IMR-90 (cell line): Measurements from ENCODE around the gene PRAMEF11. TPM values are rescaled to one million over a fixed set of nuclear protein-coding genes. Genes with fewer than 3 reads are reported as not detected.
"Not testable (repeated sequence)": the region's sequence is repeated elsewhere in the genome, so short reads cannot be mapped to it uniquely, and the experiment has no call there.

ENCODE experiments used
- ATAC-seq: fragments of 200-7000 bp; cut with Tn5 transposase; 2 replicates; pipeline ENCODE4 v1.9.1; 2020; ENCODE audit warnings: low read depth, mild to moderate bottlenecking, moderate library complexity
- BruUV-seq: library from RNA; stranded (reverse); fragments of 400-500 nt; replicated peaks from 2 replicates; lab custom pipeline; 2021; lab: Mats Ljungman, UMichigan
- CTCF ChIA-PET: fragments of 300-600 bp; formaldehyde crosslinking; extraction: SDS; loops from one replicate; lab custom pipeline; 2021; ENCODE audit warnings: antibody characterized with exemption; lab: Yijun Ruan, JAX
- POLR2A ChIA-PET: fragments of 300-600 bp; sonication (Branson Sonifier 250); formaldehyde crosslinking; loops from one replicate; lab custom pipeline; 2022; ENCODE audit warnings: antibody characterized with exemption; ENCODE audit not compliant: unreplicated experiment; lab: Charles Lee
- DNase-seq: peaks from one replicate; pipeline ENCODE4 v3.0.0; 2013
- H2AFZ ChIP-seq: replicated peaks from 2 replicates; pipeline ENCODE3; 2013; ENCODE audit warnings: low read length, mild to moderate bottlenecking; ENCODE audit not compliant: poor library complexity
- H2AK5ac ChIP-seq: 2 replicates; pipeline ENCODE4 v1.6.1; 2013; ENCODE audit warnings: low read depth, low read length, inconsistent platforms
- H2AK9ac ChIP-seq: replicated peaks from 2 replicates; pipeline ENCODE3; 2013; ENCODE audit warnings: mild to moderate bottlenecking, low read depth, low read length, moderate library complexity; ENCODE audit not compliant: poor library complexity
- H2BK120ac ChIP-seq: 2 replicates; pipeline ENCODE4 v1.6.1; 2013; ENCODE audit warnings: low read depth, low read length, inconsistent platforms
- H2BK15ac ChIP-seq: 3 replicates; pipeline ENCODE4 v1.6.1; 2013; ENCODE audit warnings: low read depth, low read length, inconsistent platforms
- H2BK20ac ChIP-seq: 2 replicates; pipeline ENCODE4 v1.6.1; 2013; ENCODE audit warnings: low read depth, mild to moderate bottlenecking, inconsistent platforms, low read length, moderate library complexity
- H2BK5ac ChIP-seq: 2 replicates; pipeline ENCODE4 v1.6.1; 2013; ENCODE audit warnings: mild to moderate bottlenecking, low read depth, low read length, inconsistent platforms; ENCODE audit not compliant: poor library complexity, severe bottlenecking
- H3K14ac ChIP-seq: replicated peaks from 2 replicates; pipeline ENCODE4 v1.6.1; 2013; ENCODE audit warnings: low read depth, low read length, inconsistent platforms
- H3K18ac ChIP-seq: 2 replicates; pipeline ENCODE4 v1.6.1; 2013; ENCODE audit warnings: low read depth, low read length, control low read depth
- H3K23ac ChIP-seq: 2 replicates; pipeline ENCODE4 v1.6.1; 2013; ENCODE audit warnings: low read depth, low read length, inconsistent platforms
- H3K27ac ChIP-seq: 2 replicates; pipeline ENCODE4 v1.5.1; 2013; ENCODE audit warnings: mild to moderate bottlenecking, control low read depth, low read length; ENCODE audit not compliant: insufficient read depth
- H3K27me3 ChIP-seq: 2 replicates; pipeline ENCODE4 v1.6.1; 2013; ENCODE audit warnings: low read length; ENCODE audit not compliant: control insufficient read depth, insufficient read depth
- H3K36me3 ChIP-seq: 2 replicates; pipeline ENCODE4 v1.6.1; 2013; ENCODE audit warnings: low read length, mixed read lengths; ENCODE audit not compliant: control insufficient read depth, insufficient read depth
- H3K4ac ChIP-seq: 2 replicates; pipeline ENCODE4 v1.6.1; 2013; ENCODE audit warnings: low read depth, low read length, inconsistent platforms
- H3K4me1 ChIP-seq: 2 replicates; pipeline ENCODE4 v1.6.1; 2013; ENCODE audit warnings: low read length, mixed read lengths; ENCODE audit not compliant: control insufficient read depth, insufficient read depth
- H3K4me2 ChIP-seq: 2 replicates; pipeline ENCODE4 v1.6.1; 2013; ENCODE audit warnings: low read depth, mild to moderate bottlenecking, control low read depth, low read length, moderate library complexity
- H3K4me3 ChIP-seq: 2 replicates; pipeline ENCODE4 v1.5.1; 2013; ENCODE audit warnings: low read depth, mild to moderate bottlenecking, control low read depth, low read length, moderate library complexity; ENCODE audit not compliant: insufficient read depth
- H3K56ac ChIP-seq: 2 replicates; pipeline ENCODE4 v1.6.1; 2013; ENCODE audit warnings: low read length, inconsistent platforms; ENCODE audit not compliant: insufficient read depth; ENCODE audit errors: extremely low read depth
- H3K79me1 ChIP-seq, 2 experiments: 2 replicates each; pipeline ENCODE4 v1.6.1; 2013; ENCODE audit warnings: low read length in 2 of 2, inconsistent platforms in 1 of 2, low read depth in 1 of 2
- H3K9ac ChIP-seq: 2 replicates; pipeline ENCODE4 v1.6.1; 2013; ENCODE audit warnings: low read depth, low read length, control low read depth
- H3K9me1 ChIP-seq: 2 replicates; pipeline ENCODE4 v1.6.1; 2013; ENCODE audit warnings: low read length, inconsistent platforms; ENCODE audit not compliant: insufficient read depth
- H3K9me3 ChIP-seq: 2 replicates; pipeline ENCODE4 v1.6.1; 2013; ENCODE audit warnings: low read length; ENCODE audit not compliant: control insufficient read depth, insufficient read depth
- H4K20me1 ChIP-seq: 2 replicates; pipeline ENCODE4 v1.6.1; 2013; ENCODE audit warnings: low read length, inconsistent platforms; ENCODE audit not compliant: insufficient read depth
- H4K5ac ChIP-seq: 2 replicates; pipeline ENCODE4 v1.6.1; 2013; ENCODE audit warnings: mild to moderate bottlenecking, low read depth, low read length, control low read depth
- H4K8ac ChIP-seq, 2 experiments: 2 replicates each; pipeline ENCODE4 v1.6.1; 2013; ENCODE audit warnings: low read depth in 2 of 2, low read length in 2 of 2, control low read depth in 1 of 2, inconsistent platforms in 1 of 2
- H4K91ac ChIP-seq: 2 replicates; pipeline ENCODE4 v1.6.1; 2013; ENCODE audit warnings: low read depth, low read length, inconsistent platforms; ENCODE audit not compliant: insufficient read depth
- WGBS, 2 experiments: methylation state at CpG; one replicate each; pipeline versions ENCODE4 v1.1.5 to v1.1.7; 2013; ENCODE audit warnings: missing lambda C conversion rate in 2 of 2; ENCODE audit not compliant: insufficient read length in 1 of 2; ENCODE audit errors: extremely low coverage in 2 of 2; 5-methylcytosine and 5-hydroxymethylcytosine counted together
- dilution Hi-C: fragments of 300-500 bp; cut with HindIII; formaldehyde crosslinking; loops from one replicate; pipeline ENCODE4 v1.14.3; 2018; ENCODE audit warnings: low sequenced_read_pairs; ENCODE audit not compliant: unreplicated experiment
- in situ Hi-C: fragments of 300-500 bp; cut with MboI; formaldehyde crosslinking; loops from 3 replicates; pipeline ENCODE4 v1.14.3; 2019; ENCODE audit warnings: low sequenced_read_pairs, inconsistent platforms, mixed read lengths
- intact Hi-C: fragments of 100-400 bp; cut with micrococcal nuclease; formaldehyde crosslinking; loops from 2 replicates; pipeline ENCODE4 v1.10.0; 2022
- polyA plus RNA-seq, 3 experiments: library from polyadenylated mRNA; depleted of rRNA; stranded (reverse); fragments of >200 nt; gene quantifications; 2 replicates each; pipeline ENCODE4 v1.2.3, GENCODE V29; 2012; ENCODE audit warnings: low replicate concordance in 1 of 3
- total RNA-seq: library from RNA; depleted of rRNA; stranded (reverse); fragments of >200 nt; gene quantifications from 2 replicates; pipeline ENCODE4 v1.2.3, GENCODE V29; 2012

PRAMEF11 gene
- total and polyA plus RNA-seq, 2 of the 4 experiments (the other 2 are of a cell fraction): not detected

GRCh38 chr1:12848620-12849019 lies 17.4 kb upstream of the PRAMEF11 start, which contains the start of gene HNRNPCL1:
Gene HNRNPCL1 (minus strand): TSS chr1:12848720. CDS start chr1:12848289, 431 bp downstream.
- H4K20me1 ChIP-seq, in situ Hi-C loops, H3K79me1 ChIP-seq, DNase-seq, intact Hi-C loops, H3K4me2 ChIP-seq, BruUV-seq, H3K4me1 ChIP-seq, dilution Hi-C loops, H3K9ac ChIP-seq, H3K27me3 ChIP-seq, POLR2A ChIA-PET, H2BK20ac ChIP-seq, H3K23ac ChIP-seq, H3K9me3 ChIP-seq, H3K56ac ChIP-seq, H2AK9ac ChIP-seq, H3K4ac ChIP-seq, H4K91ac ChIP-seq, H3K9me1 ChIP-seq, H3K18ac ChIP-seq, H3K27ac ChIP-seq, CTCF ChIA-PET, H2BK15ac ChIP-seq, H3K4me3 ChIP-seq, H2BK5ac ChIP-seq, H2BK120ac ChIP-seq, H3K36me3 ChIP-seq, ATAC-seq, H4K5ac ChIP-seq, H2AFZ ChIP-seq, H3K14ac ChIP-seq, H4K8ac ChIP-seq, H2AK5ac ChIP-seq: not testable (repeated sequence)
- 85% methylated on average over 2 of the region's 7 CpGs; no CpG with 5 or more reads in 1 of the 2 experiments for WGBS, 2 experiments

DNA sequence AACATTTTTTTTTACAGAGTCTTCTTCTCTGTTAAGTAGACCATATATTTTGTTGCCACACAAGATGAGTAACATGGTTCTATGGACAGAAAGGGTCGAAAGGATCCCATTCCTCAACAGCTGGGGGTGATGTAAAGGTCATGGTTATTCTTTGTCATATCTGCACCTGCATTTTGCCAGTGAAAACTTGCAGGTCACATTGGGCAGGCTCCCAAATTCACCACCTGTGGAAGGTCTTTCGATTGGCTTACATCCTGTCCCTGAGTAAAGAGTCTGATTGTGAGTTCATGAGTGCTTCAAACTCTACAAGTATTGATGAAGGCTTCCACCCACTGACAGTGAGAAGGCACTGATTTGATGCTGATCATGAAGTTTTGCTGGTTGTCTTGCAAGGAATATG lies 2.0 kb upstream of the PRAMEF11 start:
- H3K4me3 ChIP-seq, H3K23ac ChIP-seq, H4K5ac ChIP-seq, H2BK5ac ChIP-seq, H2AK5ac ChIP-seq, H4K91ac ChIP-seq, H3K4ac ChIP-seq, H2BK15ac ChIP-seq, CTCF ChIA-PET, H3K27ac ChIP-seq, DNase-seq, H4K8ac ChIP-seq, H3K4me2 ChIP-seq, H2AFZ ChIP-seq, intact Hi-C loops, H3K36me3 ChIP-seq, H3K27me3 ChIP-seq, H2BK20ac ChIP-seq, ATAC-seq, H3K18ac ChIP-seq, H4K20me1 ChIP-seq, H3K56ac ChIP-seq, H3K79me1 ChIP-seq, H3K9ac ChIP-seq, H3K9me1 ChIP-seq, H3K14ac ChIP-seq, BruUV-seq, H3K4me1 ChIP-seq, H2AK9ac ChIP-seq, dilution Hi-C loops, H3K9me3 ChIP-seq, in situ Hi-C loops, POLR2A ChIA-PET, H2BK120ac ChIP-seq: not testable (repeated sequence)
- WGBS, 2 experiments: no CpG with 5 or more reads among the region's 2 CpGs
